Esophagus squamous epithelium (tissue), 4 donors: Measurements from ENCODE around the gene DPP3.

Source experiments
- CTCF ChIP-seq, 6 experiments: fragments of 450-650 bp in 4 of 6; fragments of 200-600 bp in 2 of 6; sonication (generic) in 2 of 6; IDR thresholded peaks; one replicate each; pipeline ENCODE4 v1.5.1; 2016 to 2019; ENCODE audit warnings: antibody characterized with exemption in 6 of 6, mild to moderate bottlenecking in 4 of 6, moderate library complexity in 4 of 6
- POLR2A ChIP-seq, 4 donors: fragments of 450-650 bp; IDR thresholded peaks; one replicate each; pipeline ENCODE4 v1.6.1; 2017; ENCODE audit warnings: antibody characterized with exemption in 4 of 4, mild to moderate bottlenecking in 4 of 4, moderate library complexity in 3 of 4

- TF ChIP-seq POLR2A (IDR thresholded peaks at IDR 0.05) (no peak), CTCF (IDR thresholded peaks at IDR 0.05) (no peak)
These were observed 9.1 kb upstream of the DPP3 start for GRCh38 chr11:66471142-66471541.
